HG02943 (cell line): ENCODE results near the gene SRA1.

Source experiments
- ATAC-seq: cut with Tn5 transposase; IDR thresholded peaks from one replicate; pipeline ENCODE4 v1.9.1; 2021; ENCODE audit warnings: mild to moderate bottlenecking, low read depth, moderate library complexity; ENCODE audit not compliant: unreplicated experiment

SRA1 gene

DNA sequence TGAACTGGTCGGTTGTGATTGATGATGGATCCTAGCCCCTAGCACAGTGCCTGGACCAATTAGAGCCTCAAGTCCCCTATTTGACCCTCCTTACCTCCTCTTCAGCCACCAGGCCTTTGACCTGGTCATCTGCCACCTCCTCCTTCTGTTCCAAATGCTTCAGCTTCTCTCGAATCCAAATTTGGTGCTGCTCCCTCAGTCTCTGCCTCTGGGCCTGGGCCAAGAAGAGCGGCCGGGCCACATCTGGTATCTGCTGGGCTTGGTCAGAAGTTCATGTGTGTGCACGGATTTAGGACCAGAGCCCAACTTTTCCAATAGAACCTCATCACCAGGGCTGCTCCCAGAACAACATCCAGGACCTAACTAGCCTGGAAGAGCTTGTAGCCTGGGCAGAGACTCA is 13.8 kb upstream of the SRA1 start:
- no peak for ATAC-seq

DNA sequence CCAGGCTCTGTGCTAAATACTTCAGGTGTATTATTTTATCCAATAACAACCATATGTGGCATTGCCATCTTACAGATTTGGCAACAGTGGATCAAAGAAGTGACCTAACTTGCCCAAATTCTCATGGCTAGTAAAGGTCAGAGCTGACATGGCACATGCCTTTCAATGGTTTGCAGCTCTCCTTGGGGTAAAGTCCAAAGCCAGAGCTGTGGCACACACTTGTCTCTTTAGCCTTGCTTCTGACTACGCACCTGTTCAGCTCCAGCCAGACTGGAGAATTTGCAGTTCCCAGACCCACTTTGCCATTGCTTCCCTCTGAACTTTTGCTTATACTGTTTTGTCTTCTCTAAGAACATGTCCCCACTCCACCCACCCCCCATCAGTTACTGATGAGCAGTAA is 13.2 kb upstream of the SRA1 start:
- ATAC-seq, result no peak

DNA sequence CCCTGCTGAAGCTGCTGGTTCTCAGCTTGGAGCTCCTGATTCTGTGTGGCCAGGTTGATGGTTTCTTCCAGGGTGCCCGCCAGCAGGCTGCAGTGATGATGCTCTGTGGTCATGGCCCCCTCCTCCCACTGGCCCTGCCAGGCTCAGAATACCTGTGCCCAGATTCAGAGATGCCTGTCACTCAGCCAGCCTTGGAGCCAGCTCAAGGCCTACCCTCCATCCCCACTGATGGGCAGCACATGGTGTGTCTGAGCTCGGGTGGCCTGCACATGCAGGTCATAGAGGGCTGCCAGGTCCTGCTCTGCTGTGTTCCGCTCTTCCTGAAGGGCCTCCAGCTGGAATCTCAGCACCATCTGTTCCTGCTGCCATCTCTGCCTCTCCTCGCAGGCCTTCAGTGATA is 12.8 kb upstream of the SRA1 start:
- ATAC-seq, result no peak

DNA sequence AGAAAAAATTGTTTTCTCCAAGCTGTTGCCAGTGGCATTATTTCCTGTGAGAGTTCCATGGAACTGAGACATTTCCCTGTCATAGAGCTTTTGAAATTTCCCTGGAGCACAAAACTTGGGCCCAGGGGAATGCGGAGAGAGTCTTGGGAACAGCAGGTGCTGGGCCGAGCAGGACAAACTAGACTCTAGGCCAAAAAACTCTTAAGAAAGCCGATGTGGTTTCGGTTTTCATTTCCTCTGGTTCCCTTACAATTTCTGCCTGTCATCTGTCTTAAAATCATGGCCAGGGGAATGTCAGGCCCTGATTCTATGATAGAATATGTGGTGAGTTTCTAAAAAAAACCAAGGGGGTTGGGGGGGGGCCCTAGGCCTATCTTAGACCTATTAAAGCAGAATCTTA is 11.9 kb upstream of the SRA1 start:
- peak; percentile 33 for ATAC-seq

DNA sequence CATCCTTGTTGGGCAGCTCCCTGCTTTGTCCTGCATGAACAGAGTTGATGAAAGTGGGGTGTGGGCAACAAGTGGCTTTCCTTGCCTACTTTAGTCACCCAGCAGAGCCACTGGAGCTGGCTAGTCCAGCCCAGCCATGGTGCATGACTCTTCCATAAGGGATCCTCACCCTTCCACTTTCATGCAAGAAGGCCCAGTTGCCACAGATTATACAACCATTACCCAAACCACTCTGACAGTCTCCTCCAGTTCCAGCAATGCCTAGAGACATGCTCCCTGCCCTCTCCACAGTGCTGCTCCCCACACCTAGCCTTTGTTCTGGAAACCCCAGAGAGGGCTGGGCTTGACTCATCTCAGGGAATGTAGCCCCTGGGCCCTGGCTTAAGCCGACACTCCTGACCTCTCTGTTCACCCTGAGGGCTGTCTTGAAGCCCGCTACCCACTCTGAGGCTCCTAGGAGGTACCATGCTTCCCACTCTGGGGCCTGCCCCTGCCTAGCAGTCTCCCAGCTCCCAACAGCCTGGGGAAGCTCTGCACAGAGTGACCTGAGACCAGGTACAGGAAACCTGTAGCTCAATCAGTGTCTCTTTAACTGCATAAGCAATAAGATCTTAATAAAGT is 11.3 kb upstream of the SRA1 start:
- no peak for ATAC-seq

DNA sequence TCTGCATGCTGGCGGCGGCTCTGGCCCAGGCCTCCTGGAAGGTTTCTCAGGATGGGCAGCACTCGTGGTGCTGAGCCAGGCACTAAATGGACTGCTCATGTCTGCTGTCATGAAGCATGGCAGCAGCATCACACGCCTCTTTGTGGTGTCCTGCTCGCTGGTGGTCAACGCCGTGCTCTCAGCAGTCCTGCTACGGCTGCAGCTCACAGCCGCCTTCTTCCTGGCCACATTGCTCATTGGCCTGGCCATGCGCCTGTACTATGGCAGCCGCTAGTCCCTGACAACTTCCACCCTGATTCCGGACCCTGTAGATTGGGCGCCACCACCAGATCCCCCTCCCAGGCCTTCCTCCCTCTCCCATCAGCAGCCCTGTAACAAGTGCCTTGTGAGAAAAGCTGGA is 10.6 kb upstream of the SRA1 start:
- ATAC-seq, result no peak

DNA sequence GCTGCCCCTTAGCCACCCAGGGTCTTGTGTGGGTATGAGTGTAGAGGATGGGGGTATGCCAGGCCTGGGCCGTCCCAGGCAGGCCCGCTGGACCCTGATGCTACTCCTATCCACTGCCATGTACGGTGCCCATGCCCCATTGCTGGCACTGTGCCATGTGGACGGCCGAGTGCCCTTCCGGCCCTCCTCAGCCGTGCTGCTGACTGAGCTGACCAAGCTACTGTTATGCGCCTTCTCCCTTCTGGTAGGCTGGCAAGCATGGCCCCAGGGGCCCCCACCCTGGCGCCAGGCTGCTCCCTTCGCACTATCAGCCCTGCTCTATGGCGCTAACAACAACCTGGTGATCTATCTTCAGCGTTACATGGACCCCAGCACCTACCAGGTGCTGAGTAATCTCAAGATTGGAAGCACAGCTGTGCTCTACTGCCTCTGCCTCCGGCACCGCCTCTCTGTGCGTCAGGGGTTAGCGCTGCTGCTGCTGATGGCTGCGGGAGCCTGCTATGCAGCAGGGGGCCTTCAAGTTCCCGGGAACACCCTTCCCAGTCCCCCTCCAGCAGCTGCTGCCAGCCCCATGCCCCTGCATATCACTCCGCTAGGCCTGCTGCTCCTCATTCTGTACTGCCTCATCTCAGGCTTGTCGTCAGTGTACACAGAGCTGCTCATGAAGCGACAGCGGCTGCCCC is 10.0 kb upstream of the SRA1 start:
- no peak for ATAC-seq

DNA sequence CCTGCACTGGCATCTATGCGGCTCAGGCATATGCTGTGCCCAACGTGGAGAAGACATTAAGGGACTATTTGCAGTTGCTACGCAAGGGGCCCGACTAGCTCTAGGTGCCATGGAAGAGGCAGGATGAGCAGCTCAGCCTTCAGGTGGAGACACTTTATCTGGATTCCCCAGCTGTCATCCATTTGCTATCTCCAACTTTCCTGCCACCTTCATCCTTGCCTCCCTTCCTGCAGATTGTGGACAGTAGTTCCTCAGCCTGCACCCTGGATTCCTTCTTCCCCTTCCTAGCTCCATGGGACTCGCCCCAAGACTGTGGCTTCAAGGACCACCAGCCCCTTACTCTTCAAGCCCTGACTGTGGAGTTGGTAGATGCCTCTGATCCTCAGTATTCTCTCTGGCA is 9.4 kb upstream of the SRA1 start:
- ATAC-seq, result no peak

DNA sequence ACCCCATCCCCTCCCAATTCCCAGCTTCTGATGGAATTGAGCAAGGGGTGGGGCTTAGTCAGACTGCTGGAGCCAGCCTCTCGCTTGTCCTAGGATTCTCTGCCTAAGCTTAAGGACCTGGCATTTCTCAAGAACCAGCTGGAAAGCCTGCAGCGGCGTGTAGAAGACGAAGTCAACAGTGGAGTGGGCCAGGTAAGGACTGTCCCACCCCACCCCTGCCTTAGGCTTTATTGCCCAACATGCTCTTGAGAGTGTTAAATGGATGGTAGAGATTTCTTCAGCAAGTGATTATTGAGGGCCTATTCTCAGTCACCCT is 8.5 kb upstream of the SRA1 start:
- ATAC-seq, result no peak

DNA sequence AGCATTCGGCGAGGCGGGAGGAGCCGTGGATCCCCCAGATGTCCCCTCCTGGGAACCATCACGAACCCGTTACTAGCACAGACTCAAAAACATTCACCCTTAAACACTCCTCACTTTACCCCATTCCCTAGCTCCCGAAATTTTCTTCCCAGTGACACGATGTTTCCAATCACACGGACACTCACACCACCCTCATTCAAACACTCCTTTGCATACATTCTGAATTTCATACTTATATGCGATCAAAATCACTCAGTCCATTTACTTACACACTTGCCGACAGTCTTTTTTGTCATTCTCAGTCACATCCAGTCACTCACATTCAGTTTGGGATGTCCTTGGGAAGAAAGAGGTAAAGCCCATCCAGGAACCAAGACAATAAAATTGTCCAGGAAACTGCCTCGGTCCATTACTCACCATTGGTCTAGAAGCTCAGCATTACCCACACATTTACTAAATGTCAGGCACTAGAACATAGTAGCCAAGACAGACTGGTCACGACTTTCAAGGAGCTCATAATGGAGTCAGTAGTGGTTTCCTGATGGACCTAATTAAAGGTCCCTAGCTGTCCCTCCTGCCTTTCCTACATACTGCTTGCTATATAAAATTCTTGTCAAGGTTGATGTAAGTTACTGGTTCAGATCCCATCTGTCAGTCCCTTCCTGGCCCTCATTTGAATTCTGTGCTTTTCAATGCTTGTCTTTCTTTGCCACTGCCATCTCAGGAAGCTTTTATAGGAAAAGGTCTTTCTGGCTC is 7.9 kb upstream of the SRA1 start:
- no peak for ATAC-seq

DNA sequence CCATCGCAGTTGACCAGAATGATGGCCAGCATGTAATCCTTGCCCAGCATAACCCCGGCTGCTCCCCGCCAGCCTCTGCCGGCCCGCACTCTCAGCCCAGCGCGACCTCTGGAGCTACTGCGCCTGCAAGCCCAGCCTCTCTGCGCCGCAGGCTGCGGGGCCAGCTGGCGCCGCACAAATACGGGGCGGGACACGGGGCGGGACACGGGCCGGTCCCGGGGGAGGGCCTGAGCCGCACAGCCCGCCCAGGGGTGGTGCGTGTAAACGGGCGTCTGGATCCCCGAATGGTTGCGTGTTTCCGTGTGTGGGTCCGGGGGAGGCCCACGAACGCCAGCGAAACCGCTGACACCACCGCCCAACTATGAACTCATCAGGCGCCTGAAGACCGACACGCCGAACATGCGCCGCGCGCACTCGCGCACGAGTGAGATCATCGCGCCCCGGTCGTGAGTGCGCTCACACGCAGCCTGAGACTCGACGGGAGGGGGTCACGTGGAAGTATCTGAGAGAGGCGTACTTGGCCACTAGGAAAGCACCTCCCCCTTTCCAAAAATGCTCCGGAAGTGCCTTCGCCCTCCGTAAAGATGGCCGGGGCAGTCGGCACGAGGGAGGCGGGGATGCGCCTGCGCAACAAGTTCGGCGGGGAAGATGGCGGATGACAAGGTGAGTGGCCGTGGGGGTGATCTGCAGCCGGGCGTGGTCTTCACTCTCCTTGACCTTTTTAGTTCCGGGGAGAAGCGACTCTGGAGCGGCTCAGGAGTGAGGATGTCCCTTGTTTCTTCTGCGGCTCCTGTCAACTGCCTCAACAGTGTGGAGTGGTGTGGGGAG is 7.1 kb upstream of the SRA1 start, which contains the start of the genes APBB3 and SLC35A4:
Gene APBB3, minus strand, starts transcription at position 403 of the 828 bp plus-strand sequence. Its CDS starts 353 bp downstream, at position 50.
Gene SLC35A4, plus strand, starts transcription at position 633 of the 828 bp plus-strand sequence. CDS start 2,342 bp downstream, outside the sequence.
- ATAC-seq, result peak; percentile 82

DNA sequence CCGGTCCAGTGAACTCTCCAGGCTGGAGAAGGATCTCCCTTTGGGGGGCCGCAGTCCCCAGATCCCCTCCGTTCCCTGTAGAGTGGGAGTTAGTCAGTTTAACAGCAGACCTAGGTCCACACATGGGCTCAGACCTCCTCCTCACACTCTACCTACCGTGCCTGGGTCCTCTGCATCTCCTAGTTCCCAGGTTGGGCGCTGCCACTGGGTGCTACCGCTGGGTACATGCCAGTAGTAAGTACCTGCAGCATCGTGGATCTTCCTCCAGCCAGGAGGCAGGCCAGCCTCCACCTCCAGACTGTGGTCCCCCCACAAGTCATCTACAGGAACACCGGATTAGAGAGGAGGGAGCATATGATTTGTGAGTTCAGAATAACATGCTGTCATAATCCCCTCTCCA is 6.3 kb upstream of the SRA1 start:
- no peak for ATAC-seq

DNA sequence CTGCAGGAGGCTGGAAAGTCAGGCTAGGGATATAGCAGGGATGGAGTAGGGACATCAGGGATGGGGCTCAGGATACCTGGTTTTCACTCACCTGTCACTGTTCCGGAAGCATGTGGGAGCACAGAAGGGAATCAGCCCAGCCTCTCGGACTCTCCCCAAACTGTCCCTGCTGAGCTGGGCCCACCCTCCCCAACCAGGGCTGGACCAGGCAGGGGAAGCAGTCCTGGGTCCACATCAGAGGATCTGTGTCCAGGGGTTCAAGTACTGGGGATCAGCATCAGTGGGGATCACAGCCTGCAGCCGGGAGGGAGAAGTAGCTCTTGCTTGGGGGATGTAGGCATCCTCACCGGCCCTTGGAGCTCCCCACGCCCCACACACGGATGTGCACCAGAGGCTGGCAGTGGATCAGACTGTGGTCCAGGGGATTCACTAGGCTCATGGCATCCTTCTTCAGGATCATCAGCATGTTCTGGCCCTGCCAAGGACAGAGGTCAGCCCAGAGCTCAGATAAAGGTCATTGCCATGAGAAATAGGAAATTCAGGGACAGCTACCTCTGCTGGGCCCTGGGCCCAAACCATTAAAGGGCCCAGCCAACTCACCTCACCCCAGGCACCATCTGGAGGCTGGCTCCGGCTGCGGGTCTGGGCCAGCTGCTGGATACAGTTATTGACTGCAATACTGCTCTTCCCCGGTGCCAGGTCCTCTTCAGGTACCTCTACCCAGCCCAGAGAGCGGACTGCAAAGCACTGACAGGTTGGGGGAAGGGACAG is 4.7 kb upstream of the SRA1 start:
- no peak for ATAC-seq

DNA sequence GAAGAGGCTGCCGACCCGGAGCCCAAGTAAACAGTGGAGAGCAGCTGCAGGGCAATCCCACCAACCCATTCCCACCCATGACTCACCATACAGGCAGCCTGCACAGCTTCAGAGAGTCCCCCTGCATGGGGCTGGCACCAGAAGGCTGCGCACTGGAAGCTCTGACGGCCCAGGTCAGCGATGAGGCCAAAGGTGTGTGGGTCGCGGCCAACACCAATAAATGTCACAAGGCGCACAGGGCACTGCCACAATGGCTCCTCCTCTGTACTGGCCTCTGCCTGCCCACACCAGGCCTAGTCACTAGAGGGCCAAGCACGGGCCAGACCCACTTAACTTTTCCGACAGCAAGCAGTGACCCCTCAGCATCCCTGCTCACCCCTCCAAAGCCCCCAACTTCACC is 3.0 kb upstream of the SRA1 start:
- ATAC-seq, result no peak

DNA sequence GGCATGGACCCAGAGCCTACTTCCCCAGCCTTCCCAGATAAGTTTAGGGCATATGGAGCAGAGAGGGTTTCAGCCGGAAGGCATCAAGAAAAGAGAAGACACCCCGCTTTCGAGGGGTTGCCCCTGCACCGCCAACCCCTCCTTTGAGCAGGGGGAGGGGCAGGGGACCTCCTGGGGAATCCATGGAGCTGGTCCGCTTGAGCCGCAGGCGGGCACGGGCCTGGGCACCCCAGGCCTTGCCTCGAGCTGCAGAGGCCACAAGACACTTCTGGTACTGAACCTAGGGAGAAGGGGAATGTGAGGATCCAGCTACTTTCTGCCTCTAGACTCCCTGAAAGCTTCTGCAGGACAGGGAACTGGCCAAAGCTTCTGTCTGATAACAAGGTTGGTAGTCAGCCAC is 1.3 kb upstream of the SRA1 start:
- no peak for ATAC-seq

DNA sequence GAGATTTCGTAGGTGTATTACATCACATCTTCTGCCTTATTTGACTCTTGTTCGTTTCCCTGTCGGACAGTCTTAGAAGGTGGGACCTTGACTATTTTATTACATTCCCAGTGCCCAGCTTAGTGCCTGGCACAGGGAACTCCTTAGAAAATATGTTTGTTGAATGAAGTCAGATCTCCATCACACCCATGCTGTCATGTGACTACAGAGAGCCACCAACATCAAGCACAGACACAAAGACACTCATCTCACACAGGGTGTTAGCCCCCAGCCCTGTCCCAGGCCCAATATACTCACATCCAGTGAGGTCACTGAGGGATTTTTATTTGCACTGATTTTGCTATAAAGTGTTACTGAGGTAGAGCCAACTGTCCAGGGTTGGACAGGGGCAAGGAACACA is 692 bp upstream of the SRA1 start:
- no peak for ATAC-seq

DNA sequence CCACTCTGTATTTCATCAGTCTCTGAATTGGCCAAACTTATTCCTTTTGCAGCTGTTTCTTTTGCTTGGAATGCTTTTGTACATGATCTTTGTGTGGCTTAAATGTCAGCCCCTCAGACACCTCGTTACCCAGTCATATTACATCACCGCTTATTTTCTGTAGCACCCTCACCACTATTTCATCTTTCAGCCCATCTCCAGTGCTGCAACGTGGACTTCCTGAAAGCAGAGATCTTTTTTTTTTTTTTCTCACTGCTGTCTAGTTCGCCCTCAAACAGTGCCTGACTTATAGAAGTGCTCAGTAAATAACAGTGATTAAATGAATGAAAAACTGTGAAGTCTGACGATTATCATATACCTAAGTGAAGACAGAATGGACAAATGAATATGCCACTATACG is 835 bp downstream of the SRA1 start:
- ATAC-seq, result no peak

DNA sequence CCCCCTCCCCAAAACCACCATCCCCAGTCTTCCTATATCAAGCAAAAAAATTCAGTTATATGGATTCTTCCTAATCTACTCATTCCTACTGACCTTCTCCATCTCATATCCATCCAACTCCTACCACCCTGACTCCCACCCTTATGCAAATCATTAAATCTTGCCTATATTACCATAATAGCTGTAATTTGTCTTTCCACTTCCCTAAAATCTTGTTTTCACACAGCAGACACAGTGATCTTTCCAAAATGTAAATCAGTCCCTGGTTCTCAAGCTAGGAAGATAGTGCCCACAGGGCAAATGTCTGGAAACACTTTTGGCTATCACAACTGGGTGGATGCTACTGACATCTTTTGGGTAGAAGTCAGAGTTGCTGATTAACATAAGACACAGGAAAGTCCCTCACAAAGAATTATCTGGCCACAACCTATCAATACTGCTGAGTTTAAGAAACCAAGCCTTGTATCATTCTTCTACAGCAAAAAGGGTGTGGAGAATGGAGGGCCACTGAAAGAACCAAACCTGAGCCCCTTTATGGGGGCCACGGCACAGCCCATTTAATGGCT is 1.4 kb downstream of the SRA1 start:
- no peak for ATAC-seq

DNA sequence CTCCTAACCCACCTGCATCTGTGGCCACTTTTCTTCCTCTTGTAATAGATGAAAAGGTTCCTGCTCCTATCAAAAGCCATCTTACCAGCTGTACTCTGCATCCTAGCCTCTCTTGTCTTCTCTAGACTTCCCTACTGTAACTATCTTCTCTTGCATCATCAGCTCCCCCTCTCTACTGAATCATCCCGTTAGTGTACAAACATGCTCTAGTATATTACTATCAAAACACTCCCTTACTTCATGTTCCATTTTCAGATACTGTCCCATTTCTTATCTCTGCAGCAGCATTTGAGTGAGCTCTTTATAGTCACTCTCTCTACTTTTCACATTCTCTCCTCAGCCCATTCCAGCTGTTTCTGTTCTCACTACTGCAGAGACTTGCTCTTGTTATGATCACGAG is 2.8 kb downstream of the SRA1 start:
- no peak for ATAC-seq

DNA sequence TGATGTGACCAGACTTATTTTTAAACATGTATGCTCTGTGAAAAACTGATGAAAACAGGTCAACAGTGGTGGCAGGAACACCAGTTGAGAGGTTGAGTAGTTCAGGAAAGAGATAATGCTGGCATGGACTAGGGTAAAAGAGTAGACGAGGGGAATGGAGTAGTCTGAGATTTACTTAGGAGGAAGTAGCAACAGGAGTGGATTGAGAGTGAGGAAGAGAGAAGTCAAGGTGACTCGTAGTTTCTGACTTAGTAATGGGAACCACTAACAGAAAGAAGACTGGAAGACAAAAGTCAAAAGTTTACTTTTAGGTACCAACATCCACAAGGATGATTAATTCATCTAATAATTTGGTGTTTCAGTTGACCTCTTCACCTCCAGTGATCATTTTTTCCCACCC is 3.6 kb downstream of the SRA1 start:
- ATAC-seq, result no peak
